ENCODE results near the gene ATF1.

Gene ATF1

DNA sequence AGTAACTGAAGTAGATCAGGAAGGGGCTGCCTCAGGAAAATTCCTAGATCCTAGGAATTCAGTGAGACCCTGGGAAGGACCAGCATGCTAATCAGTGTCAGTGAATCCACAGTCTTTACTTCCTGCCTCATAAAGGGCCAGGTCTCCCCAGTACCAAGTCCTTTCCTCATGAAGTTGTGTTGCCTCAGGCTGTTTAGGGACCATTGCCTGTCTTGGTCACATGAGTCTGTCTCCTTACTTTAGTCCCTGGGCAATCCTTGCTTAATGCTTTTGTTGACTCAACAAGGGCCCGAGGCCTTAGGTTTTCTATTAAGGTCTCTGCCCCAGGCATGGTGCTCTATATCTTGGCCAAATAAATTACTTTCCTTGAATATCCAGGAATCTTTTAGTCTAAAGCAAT is 16.1 kb upstream of the ATF1 start:
- TF ChIP-seq, protein P1, sequence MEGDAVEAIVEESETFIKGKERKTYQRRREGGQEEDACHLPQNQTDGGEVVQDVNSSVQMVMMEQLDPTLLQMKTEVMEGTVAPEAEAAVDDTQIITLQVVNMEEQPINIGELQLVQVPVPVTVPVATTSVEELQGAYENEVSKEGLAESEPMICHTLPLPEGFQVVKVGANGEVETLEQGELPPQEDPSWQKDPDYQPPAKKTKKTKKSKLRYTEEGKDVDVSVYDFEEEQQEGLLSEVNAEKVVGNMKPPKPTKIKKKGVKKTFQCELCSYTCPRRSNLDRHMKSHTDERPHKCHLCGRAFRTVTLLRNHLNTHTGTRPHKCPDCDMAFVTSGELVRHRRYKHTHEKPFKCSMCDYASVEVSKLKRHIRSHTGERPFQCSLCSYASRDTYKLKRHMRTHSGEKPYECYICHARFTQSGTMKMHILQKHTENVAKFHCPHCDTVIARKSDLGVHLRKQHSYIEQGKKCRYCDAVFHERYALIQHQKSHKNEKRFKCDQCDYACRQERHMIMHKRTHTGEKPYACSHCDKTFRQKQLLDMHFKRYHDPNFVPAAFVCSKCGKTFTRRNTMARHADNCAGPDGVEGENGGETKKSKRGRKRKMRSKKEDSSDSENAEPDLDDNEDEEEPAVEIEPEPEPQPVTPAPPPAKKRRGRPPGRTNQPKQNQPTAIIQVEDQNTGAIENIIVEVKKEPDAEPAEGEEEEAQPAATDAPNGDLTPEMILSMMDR (IDR thresholded peaks at IDR 0.05; ENCODE audit: low read depth, low read length) = no peak
- no peak for DNase-seq (ENCODE audit: low read depth in 2 of 2)
- H3K4me3 ChIP-seq (replicated peaks in 1 of 2; ENCODE audit: low read depth in 2 of 2, low read length in 2 of 2) = no peak overlapping the region

DNA sequence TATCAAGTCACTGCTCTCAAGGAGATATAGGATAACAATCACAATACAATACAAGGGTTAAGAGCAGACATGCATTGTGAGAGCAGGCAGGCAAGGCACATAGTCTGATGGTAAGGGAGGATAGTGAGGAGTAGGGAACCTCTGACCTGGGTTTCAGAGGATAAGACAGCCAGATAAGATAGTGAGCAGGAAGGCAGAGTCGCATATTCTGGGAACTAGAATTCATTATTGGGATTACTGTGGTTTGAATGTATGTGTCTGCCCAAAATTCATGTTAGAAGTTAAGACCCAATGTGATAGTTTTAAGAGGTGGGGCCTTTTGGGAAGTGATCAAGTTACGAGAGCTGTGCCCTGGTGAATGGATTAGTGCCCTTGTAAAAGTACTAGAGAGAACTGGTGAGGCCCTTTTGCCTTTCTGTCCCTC is 14.4 kb upstream of the ATF1 start:
- TF ChIP-seq, protein P1 (IDR thresholded peaks at IDR 0.05; ENCODE audit: low read depth, low read length) = no peak
- DNase-seq (ENCODE audit: low read depth in 2 of 2) = no peak
- no peak overlapping the region for H3K4me3 ChIP-seq (replicated peaks in 1 of 2; ENCODE audit: low read depth in 2 of 2, low read length in 2 of 2)

DNA sequence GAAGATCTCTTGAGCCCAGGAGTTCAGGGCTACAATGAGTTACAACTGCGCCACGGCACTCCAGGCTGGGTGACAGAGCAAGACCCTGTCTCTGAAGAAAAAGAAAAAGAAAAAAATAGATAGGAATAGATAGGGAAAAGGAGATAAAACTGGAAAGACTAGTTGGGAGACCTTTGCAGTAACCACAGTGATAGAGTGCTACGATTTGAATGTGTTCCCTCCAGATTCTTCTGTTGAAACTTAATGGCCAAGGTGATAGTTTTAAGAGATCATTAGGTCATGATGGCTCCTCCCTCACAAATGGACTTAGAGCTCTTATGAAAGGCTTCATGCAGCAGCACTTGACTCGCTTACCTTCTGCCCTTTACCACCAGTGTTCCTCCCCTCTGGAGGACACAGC is 13.5 kb upstream of the ATF1 start:
- no peak for DNase-seq (ENCODE audit: low read depth in 2 of 2)
- TF ChIP-seq, protein P1 (IDR thresholded peaks at IDR 0.05; ENCODE audit: low read depth, low read length) = no peak
- no peak overlapping the region for H3K4me3 ChIP-seq (replicated peaks in 1 of 2; ENCODE audit: low read depth in 2 of 2, low read length in 2 of 2)

DNA sequence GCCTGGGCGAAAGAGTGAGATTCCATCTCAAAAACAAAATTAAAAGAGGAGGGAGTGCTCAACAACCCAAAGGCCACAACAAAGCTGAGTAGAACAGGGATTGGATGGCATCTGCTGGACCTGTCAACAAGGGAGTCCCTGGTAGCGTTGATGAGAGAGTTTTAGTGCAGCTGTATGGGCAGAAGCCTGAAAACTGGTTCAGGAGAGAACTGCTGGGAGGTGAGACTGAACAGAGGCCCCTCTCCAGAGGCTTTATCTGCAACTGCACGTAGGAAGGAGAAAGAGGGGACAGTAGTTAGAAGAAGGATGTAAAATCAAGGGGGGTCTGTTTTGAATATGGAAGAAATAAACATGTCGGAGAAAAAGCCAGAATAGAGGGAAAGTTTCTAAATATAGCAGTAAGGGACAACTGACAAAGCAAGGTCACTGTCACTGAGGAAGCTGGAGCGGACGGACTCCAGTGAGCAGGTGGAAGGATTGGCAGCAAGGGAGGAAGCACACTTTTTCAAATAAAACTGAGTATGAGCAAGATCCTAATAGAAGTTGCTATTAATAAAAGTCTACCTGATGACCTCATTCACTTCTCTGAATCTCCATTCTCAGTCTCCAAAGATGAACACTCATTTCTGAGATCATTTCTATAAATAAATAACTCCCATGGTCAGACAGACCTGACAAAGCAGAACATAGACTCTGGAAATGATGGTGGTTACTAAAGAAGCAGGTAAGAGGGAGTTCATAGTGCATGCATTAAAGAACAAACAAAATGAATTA is 11.8 kb upstream of the ATF1 start:
- peak in 1 of 2 donors; percentile 29 for DNase-seq (ENCODE audit: low read depth in 2 of 2)
- TF ChIP-seq, protein P1 (IDR thresholded peaks at IDR 0.05; ENCODE audit: low read depth, low read length) = no peak
- no peak overlapping the region for H3K4me3 ChIP-seq (replicated peaks in 1 of 2; ENCODE audit: low read depth in 2 of 2, low read length in 2 of 2)

DNA sequence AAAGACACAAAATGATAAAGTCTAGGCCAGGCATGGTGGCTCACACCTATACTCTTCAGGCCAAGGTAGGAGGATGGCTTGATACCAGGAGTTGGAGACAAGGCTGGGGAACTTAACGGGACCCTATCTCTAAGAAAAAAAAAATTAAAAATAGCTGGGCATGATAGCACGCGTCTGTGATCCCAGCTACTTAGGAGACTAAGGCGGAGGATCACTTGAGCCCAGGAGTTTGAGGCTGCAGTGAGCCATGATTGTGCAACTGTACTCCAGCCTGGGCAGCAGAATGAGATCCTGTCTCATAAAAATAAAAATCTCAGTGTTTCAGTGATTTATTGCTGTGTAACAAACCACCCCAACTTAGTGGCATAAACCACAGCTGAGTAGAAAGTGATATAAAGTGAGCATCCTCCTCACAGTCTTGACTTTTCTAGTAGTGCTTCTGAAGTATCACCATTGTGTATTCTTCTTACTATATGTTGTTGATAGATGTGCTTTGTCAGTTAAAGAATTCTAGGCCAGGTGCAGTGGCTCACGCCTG is 10.6 kb upstream of the ATF1 start:
- TF ChIP-seq, protein P1 (IDR thresholded peaks at IDR 0.05; ENCODE audit: low read depth, low read length) = no peak
- no peak overlapping the region for H3K4me3 ChIP-seq (replicated peaks in 1 of 2; ENCODE audit: low read depth in 2 of 2, low read length in 2 of 2)
- no peak for DNase-seq (ENCODE audit: low read depth in 2 of 2)

DNA sequence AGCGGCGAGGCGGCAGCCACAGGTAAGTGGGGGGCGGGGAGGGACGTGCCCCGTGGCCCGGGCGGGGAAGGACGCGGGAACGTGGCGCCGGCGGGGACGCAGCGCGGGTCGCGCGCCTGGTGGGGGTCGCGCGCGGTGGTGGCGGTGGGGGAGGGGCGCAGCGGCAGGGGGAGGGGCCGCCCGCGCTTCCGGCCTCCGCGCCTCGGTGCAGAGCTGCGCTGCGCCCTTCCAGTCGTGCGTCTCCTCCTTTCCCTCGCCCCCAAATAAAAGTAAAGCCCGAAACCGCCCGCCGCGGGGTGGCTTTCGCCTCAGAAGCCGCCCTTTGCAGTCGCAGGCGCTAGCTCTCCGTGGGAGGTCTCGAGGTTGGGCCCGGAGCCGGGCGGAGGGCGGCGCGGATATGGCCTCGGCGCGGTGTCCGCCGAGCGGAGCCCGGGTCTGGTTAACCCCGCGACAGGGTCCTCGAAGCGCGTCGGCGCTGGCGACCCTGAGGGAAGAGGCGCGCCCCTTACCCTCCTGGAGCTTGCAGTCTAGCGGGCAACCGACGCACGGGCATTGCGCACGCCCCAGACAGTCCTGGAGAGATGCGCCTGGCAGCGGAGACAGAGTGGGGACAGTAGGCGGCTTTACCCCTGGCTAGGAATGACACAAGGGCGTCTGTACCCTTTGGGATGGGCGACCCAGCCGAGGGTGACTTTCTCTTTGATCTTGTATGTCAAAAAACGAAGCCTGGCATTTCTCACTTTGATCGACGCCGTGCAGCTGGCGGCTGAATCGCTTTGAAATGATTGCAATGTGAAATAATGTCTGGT is 589 bp downstream of the ATF1 start:
- peak overlapping the region; percentile 86 to 95 for H3K4me3 ChIP-seq (replicated peaks in 1 of 2; ENCODE audit: low read depth in 2 of 2, low read length in 2 of 2)
- DNase-seq (ENCODE audit: low read depth in 2 of 2) = peak; percentile 53 to 65
- TF ChIP-seq, protein P1 (IDR thresholded peaks at IDR 0.05; ENCODE audit: low read depth, low read length) = no peak
